Mammary epithelial cell (primary cell): Measurements from ENCODE around the gene LLCFC1.

Experiments
- CTCF ChIP-seq, 2 donors: IDR thresholded peaks in 1 of 2; conservative IDR thresholded peaks in 1 of 2; 2 replicates each; pipeline ENCODE4 v1.5.1; 2011 to 2012; ENCODE audit warnings: inconsistent platforms in 2 of 2, low read length in 2 of 2, mild to moderate bottlenecking in 2 of 2, control low read depth in 1 of 2, low read depth in 1 of 2; ENCODE audit not compliant: insufficient read depth in 1 of 2; ENCODE audit errors: extremely low read depth in 1 of 2
- EZH2 ChIP-seq: IDR thresholded peaks from 2 replicates; pipeline ENCODE4 v1.6.1; 2012; ENCODE audit warnings: low read length, inconsistent platforms, borderline replicate concordance

- TF ChIP-seq CTCF (conservative IDR thresholded peaks at IDR 0.05 in 1 of 2, IDR thresholded peaks at IDR 0.05 in 1 of 2; ENCODE audit: extremely low read depth in 1 of 2, insufficient read depth in 1 of 2, low read depth in 1 of 2, low read length in 2 of 2) (no peak), EZH2 (no peak)
Measured at GRCh38 chr7:142913051-142913450, 26.2 kb upstream of the LLCFC1 start.
